Parathyroid adenoma (tissue), 2 donors: ENCODE measurements around the gene GRN.
"Not testable (repeated sequence)": the region's sequence is repeated elsewhere in the genome, so short reads cannot be mapped to it uniquely, and the experiment has no call there.

Source experiments
- H2AFZ ChIP-seq: fragments of 300-600 bp; sonication (generic); one replicate; pipeline ENCODE4 v1.7.0; 2017; ENCODE audit warnings: antibody characterized with exemption, mild to moderate bottlenecking
- H3K27ac ChIP-seq: fragments of 300-600 bp; sonication (generic); one replicate; pipeline ENCODE4 v1.7.0; 2017
- H3K27me3 ChIP-seq: fragments of 300-600 bp; sonication (generic); one replicate; pipeline ENCODE4 v1.7.0; 2017; ENCODE audit warnings: low read length; ENCODE audit not compliant: control insufficient read depth, insufficient read depth
- H3K36me3 ChIP-seq: fragments of 300-600 bp; sonication (generic); one replicate; pipeline ENCODE4 v1.7.0; 2017; ENCODE audit warnings: low read length; ENCODE audit not compliant: control insufficient read depth, insufficient read depth
- H3K4me1 ChIP-seq: fragments of 300-600 bp; sonication (generic); one replicate; pipeline ENCODE4 v1.7.0; 2017; ENCODE audit warnings: control low read depth
- H3K4me2 ChIP-seq: fragments of 300-600 bp; sonication (generic); one replicate; pipeline ENCODE4 v1.7.0; 2017; ENCODE audit warnings: low read length
- H3K4me3 ChIP-seq: fragments of 300-600 bp; sonication (generic); one replicate; pipeline ENCODE4 v1.7.0; 2017; ENCODE audit warnings: low read depth, low read length
- H3K79me2 ChIP-seq: fragments of 300-600 bp; sonication (generic); one replicate; pipeline ENCODE4 v1.7.0; 2017; ENCODE audit warnings: control low read depth
- H3K9ac ChIP-seq: fragments of 300-600 bp; sonication (generic); one replicate; pipeline ENCODE4 v1.7.0; 2017; ENCODE audit warnings: mild to moderate bottlenecking
- H3K9me3 ChIP-seq: fragments of 300-600 bp; sonication (generic); one replicate; pipeline ENCODE4 v1.7.0; 2017; ENCODE audit warnings: low read length; ENCODE audit not compliant: control insufficient read depth
- TF ChIP-seq, protein P1 (sequence below): fragments of 300-600 bp; sonication (generic); IDR thresholded peaks from one replicate; pipeline ENCODE4 v1.7.0; 2017; ENCODE audit warnings: antibody characterized with exemption, mild to moderate bottlenecking
- donor health status: primary hyperparathyroidism.

Gene GRN

DNA sequence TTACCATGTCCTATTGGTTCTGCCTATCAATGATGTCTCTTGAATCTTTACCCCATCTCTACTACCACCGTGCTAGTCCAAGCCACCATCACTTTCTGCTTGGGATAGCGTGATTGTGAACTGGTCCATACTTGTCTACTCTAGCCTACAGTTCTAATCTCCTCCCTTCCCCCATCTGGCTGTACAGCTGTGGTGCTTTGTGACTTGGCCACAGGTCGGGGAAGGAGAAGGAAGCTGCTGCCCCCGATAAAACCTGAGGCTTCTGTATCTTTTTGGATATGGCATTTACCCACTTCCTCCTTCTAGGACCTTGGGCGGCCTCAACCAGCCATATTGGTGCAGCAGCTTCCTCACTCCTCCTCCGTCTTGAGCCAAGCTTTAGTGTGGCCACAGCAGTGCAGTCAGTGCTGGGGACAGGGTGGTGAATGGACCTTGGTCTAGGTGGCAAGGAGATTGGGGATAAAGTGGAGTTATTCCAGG, 44.7 kb downstream of the GRN start:
- no peaks in the 10 kb centered on the region for H3K9me3 ChIP-seq
- H3K4me1 ChIP-seq = no peaks in the 10 kb centered on the region
- H3K36me3 ChIP-seq = no peaks in the 10 kb centered on the region
- no peak overlapping the region for H3K9ac ChIP-seq
- TF ChIP-seq, protein P1, sequence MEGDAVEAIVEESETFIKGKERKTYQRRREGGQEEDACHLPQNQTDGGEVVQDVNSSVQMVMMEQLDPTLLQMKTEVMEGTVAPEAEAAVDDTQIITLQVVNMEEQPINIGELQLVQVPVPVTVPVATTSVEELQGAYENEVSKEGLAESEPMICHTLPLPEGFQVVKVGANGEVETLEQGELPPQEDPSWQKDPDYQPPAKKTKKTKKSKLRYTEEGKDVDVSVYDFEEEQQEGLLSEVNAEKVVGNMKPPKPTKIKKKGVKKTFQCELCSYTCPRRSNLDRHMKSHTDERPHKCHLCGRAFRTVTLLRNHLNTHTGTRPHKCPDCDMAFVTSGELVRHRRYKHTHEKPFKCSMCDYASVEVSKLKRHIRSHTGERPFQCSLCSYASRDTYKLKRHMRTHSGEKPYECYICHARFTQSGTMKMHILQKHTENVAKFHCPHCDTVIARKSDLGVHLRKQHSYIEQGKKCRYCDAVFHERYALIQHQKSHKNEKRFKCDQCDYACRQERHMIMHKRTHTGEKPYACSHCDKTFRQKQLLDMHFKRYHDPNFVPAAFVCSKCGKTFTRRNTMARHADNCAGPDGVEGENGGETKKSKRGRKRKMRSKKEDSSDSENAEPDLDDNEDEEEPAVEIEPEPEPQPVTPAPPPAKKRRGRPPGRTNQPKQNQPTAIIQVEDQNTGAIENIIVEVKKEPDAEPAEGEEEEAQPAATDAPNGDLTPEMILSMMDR = no peak
- no peaks in the 10 kb centered on the region for H3K27me3 ChIP-seq
- H3K4me3 ChIP-seq = no peak overlapping the region
- no peaks in the 10 kb centered on the region for H3K79me2 ChIP-seq
- no peak overlapping the region for H3K4me2 ChIP-seq
- H2AFZ ChIP-seq = no peak overlapping the region
- H3K27ac ChIP-seq = no peak overlapping the region

DNA sequence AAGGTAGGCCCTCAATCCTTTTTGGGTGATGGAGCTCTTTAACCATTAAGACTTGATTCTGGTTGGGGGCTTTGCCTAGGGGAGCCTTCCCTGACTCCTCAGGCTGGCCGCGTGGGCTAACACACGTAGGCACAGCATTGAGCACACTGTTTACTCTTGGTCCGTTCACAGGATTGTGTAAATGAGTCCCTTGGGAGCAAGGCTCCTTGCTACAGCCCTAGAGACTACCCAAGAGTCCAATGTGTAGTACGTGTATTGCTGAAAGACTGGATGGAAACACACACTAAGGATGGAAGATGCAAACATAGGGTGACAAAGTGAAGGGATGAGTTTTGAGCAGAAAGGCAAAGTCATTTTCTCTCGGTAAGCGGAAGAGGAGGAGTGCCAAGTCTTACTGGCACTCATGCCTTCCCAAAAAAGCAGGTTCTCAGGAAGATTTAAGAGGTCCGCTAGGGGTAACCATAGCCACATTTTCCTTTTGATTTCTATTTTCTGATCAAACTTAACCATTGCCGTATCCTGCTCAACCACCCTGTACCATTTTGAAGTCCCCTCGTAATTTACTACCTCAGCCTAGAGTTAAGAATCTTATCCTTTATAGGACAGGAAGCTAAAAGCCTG, 45.3 kb downstream of the GRN start:
- H3K79me2 ChIP-seq = no peaks in the 10 kb centered on the region
- H3K36me3 ChIP-seq = no peaks in the 10 kb centered on the region
- no peaks in the 10 kb centered on the region for H3K9me3 ChIP-seq
- no peak overlapping the region for H3K27ac ChIP-seq
- H3K4me1 ChIP-seq = no peaks in the 10 kb centered on the region
- no peak overlapping the region for H2AFZ ChIP-seq
- no peaks in the 10 kb centered on the region for H3K27me3 ChIP-seq
- TF ChIP-seq, protein P1 = no peak
- H3K4me2 ChIP-seq = no peak overlapping the region
- H3K9ac ChIP-seq = no peak overlapping the region
- no peak overlapping the region for H3K4me3 ChIP-seq

DNA sequence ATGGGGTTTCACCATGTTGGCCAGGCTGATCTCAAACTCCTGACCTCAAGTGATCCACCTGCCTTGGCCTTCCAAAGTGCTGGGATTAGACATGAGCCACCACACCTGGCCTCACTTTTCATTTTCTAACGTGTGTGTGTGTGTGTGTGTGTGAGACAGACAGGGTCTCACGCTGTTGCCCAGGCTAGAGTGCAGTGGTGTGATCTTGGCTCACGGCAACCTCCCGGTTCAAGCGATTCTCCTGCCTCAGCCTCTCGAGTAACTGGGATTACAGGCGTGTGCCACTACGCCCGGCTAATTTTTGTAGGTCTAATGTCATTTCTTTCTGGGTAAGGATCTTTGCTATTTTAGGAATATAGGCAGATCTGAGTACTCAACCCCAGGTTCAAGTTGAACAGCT, 49.0 kb downstream of the GRN start:
- not testable (repeated sequence) for H3K4me3 ChIP-seq, H3K36me3 ChIP-seq, H3K27ac ChIP-seq, H2AFZ ChIP-seq, H3K9ac ChIP-seq, H3K79me2 ChIP-seq, H3K27me3 ChIP-seq, H3K4me1 ChIP-seq, H3K9me3 ChIP-seq, H3K4me2 ChIP-seq

DNA sequence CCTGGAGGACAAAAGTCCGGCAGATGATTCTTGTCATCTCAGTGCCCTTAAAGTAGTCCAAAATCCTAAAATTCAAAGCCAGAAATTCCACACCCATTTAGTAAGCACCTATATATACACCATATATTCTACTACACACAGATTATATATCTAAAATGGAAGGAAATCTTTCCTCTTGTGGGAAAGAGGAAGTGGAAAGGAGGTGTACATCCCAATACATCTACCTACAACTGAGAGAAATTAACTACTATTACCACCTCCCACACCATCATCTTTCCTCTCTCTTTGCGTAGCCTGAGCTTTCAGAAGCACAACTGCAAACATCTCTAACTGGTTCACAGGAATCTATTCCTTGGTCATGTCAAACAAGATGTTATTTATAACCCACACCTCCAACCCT, 49.7 kb downstream of the GRN start:
- no peaks in the 10 kb centered on the region for H3K4me1 ChIP-seq
- TF ChIP-seq, protein P1 = no peak
- H3K4me2 ChIP-seq = no peak overlapping the region
- no peaks in the 10 kb centered on the region for H3K79me2 ChIP-seq
- no peaks in the 10 kb centered on the region for H3K27me3 ChIP-seq
- no peaks in the 10 kb centered on the region for H3K36me3 ChIP-seq
- no peak overlapping the region for H2AFZ ChIP-seq
- no peak overlapping the region for H3K9ac ChIP-seq
- no peak overlapping the region for H3K27ac ChIP-seq
- H3K9me3 ChIP-seq = no peaks in the 10 kb centered on the region
- no peak overlapping the region for H3K4me3 ChIP-seq

DNA sequence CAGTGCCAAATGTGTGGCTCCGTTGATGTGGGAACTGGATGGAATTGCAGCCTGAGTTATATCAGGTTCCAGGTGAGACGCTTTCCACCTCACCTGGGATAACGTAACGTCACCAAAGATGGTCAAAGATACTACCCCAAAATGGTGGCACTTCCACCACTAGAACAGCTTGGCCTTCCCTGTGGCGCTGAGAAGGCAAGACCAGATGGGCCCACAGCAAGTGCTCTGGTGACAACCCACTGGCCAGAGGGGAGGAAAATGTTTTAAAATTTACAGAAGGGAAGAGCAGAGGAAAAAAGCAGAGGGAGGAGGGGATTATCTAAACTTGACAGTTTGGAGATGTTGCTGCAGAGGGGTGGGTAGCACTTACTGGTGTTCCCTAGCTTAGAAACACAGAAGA, 51.8 kb downstream of the GRN start:
- Histone ChIP-seq H3K4me2 (no peak overlapping the region), H3K9ac (no peak overlapping the region), H3K4me3 (no peak overlapping the region), H3K9me3 (no peaks in the 10 kb centered on the region), H3K79me2 (no peaks in the 10 kb centered on the region), H3K27me3 (no peaks in the 10 kb centered on the region), H2AFZ (no peak overlapping the region), H3K36me3 (no peaks in the 10 kb centered on the region), H3K4me1 (no peaks in the 10 kb centered on the region), H3K27ac (no peak overlapping the region)
- TF ChIP-seq, protein P1 = no peak
